Keratinocyte (primary cell): ENCODE measurements around the gene SGIP1. TPM values are rescaled to one million over a fixed set of nuclear protein-coding genes. Genes with fewer than 3 reads are reported as not detected.
"Not testable (repeated sequence)": the region's sequence is repeated elsewhere in the genome, so short reads cannot be mapped to it uniquely, and the experiment has no call there.

Experiments
- DNase-seq: peaks from one replicate; pipeline ENCODE4 v3.0.0-alpha.2; 2011; ENCODE audit warnings: low read depth, missing footprints, low spot score
- FAIRE-seq: peaks from 2 replicates; lab custom pipeline; 2011; peaks lifted over from hg19 to GRCh38; lab: Jason Lieb, UNC
- H2AFZ ChIP-seq: 2 replicates; pipeline ENCODE4 v1.6.0; 2012; ENCODE audit warnings: low read length, control low read depth, inconsistent platforms; ENCODE audit not compliant: control insufficient read depth
- H3K27ac ChIP-seq: 2 replicates; pipeline ENCODE4 v1.5.1; 2011; ENCODE audit warnings: low read length; ENCODE audit not compliant: control insufficient read depth, insufficient read depth
- H3K27me3 ChIP-seq: 3 replicates; pipeline ENCODE4 v1.6.0; 2011; ENCODE audit warnings: low read length; ENCODE audit not compliant: control insufficient read depth, insufficient read depth; ENCODE audit errors: extremely low read depth
- H3K36me3 ChIP-seq, 2 experiments: 2 replicates in 1 of 2; 3 replicates in 1 of 2; pipeline ENCODE4 v1.5.1; 2011; ENCODE audit warnings: low read length in 2 of 2, mild to moderate bottlenecking in 1 of 2; ENCODE audit not compliant: control insufficient read depth in 2 of 2, insufficient read depth in 2 of 2; ENCODE audit errors: extremely low read depth in 1 of 2
- H3K4me1 ChIP-seq: 3 replicates; pipeline ENCODE4 v1.5.1; 2011; ENCODE audit warnings: low read length; ENCODE audit not compliant: control insufficient read depth, insufficient read depth; ENCODE audit errors: extremely low read depth
- H3K4me2 ChIP-seq: 3 replicates; pipeline ENCODE4 v1.6.0; 2011; ENCODE audit warnings: low read depth, low read length; ENCODE audit not compliant: control insufficient read depth, insufficient read depth; ENCODE audit errors: extremely low read depth
- H3K4me3 ChIP-seq, 3 experiments: fragments of 200-600 bp in 1 of 3; sonication (generic) in 1 of 3; 2 replicates in 2 of 3; 3 replicates in 1 of 3; pipeline ENCODE4 v1.5.1; 2011 to 2016; ENCODE audit warnings: low read length in 3 of 3, mild to moderate bottlenecking in 3 of 3, control low read depth in 2 of 3, inconsistent platforms in 1 of 3, low read depth in 1 of 3, mixed read lengths in 1 of 3, mixed run types in 1 of 3, moderate library complexity in 1 of 3; ENCODE audit not compliant: control insufficient read depth in 2 of 3, insufficient read depth in 2 of 3; ENCODE audit errors: extremely low read depth in 1 of 3
- H3K79me2 ChIP-seq: 2 replicates; pipeline ENCODE4 v1.6.0; 2012; ENCODE audit warnings: low read length; ENCODE audit not compliant: control insufficient read depth, insufficient read depth
- H3K9ac ChIP-seq: 3 replicates; pipeline ENCODE4 v1.6.0; 2011; ENCODE audit warnings: low read length; ENCODE audit not compliant: control insufficient read depth, insufficient read depth; ENCODE audit errors: extremely low read depth
- H3K9me1 ChIP-seq: 3 replicates; pipeline ENCODE4 v1.6.0; 2011; ENCODE audit warnings: low read length; ENCODE audit not compliant: control insufficient read depth, insufficient read depth; ENCODE audit errors: extremely low read depth
- H3K9me3 ChIP-seq: 2 replicates; pipeline ENCODE4 v1.5.1; 2012; ENCODE audit warnings: low read depth, low read length; ENCODE audit not compliant: control insufficient read depth
- H4K20me1 ChIP-seq: 3 replicates; pipeline ENCODE4 v1.6.0; 2011; ENCODE audit warnings: low read length; ENCODE audit not compliant: control insufficient read depth, insufficient read depth; ENCODE audit errors: extremely low read depth
- EZH2 ChIP-seq: IDR thresholded peaks from one replicate; pipeline ENCODE4 v1.6.1; 2012; ENCODE audit warnings: inconsistent platforms, mild to moderate bottlenecking, low read length, moderate library complexity
- dilution Hi-C: fragments of 300-500 bp; cut with MboI; formaldehyde crosslinking; loops from one replicate; pipeline ENCODE4 v1.7.0; 2020; ENCODE audit warnings: low sequenced_read_pairs; ENCODE audit not compliant: extremely low pct_ligation_motif_present
- polyA plus RNA-seq, 5 experiments: library from polyadenylated mRNA; depleted of rRNA in 3 of 5; stranded (reverse) in 3 of 5; stranded (forward) in 1 of 5; unstranded in 1 of 5; fragments of >200 nt; gene quantifications; 1 replicate in 1 of 5; 2 replicates in 3 of 5; 3 replicates in 1 of 5; pipeline versions ENCODE4 v1.2.1 to v1.2.3, GENCODE V29; 2011 to 2012; ENCODE audit warnings: missing spikeins in 2 of 5, low read depth in 1 of 5, low replicate concordance in 1 of 5
- small RNA-seq, 3 experiments: library from RNA; depleted of rRNA; stranded (forward); fragments of <200 nt; gene quantifications; one replicate each; pipeline ENCODE3, GENCODE V24; 2012; ENCODE audit warnings: low read depth in 3 of 3, low replicate concordance in 1 of 3; ENCODE audit not compliant: insufficient read length in 3 of 3
- TF ChIP-seq, protein P1 (sequence below), 3 experiments: IDR thresholded peaks in 1 of 3; conservative IDR thresholded peaks in 1 of 3; optimal IDR thresholded peaks in 1 of 3; 2 replicates in 2 of 3; 3 replicates in 1 of 3; pipeline versions ENCODE3 to v1.5.1; 2011; ENCODE audit warnings: low read length in 3 of 3, mild to moderate bottlenecking in 3 of 3, moderate library complexity in 2 of 3, control low read depth in 1 of 3, inconsistent platforms in 1 of 3; ENCODE audit not compliant: insufficient read depth in 2 of 3; ENCODE audit errors: extremely low read depth in 1 of 3

The SGIP1 gene
- polyA plus RNA-seq, 1 donor (not counting 4 experiments of a cell fraction or from before 2014, with no cell fraction given), result 0.05 TPM

GRCh38 chr1:66791621-66792610 is 258.0 kb downstream of the SGIP1 start:
- no peaks in the 10 kb centered on the region for H3K36me3 ChIP-seq
- no peaks in the 10 kb centered on the region for H3K9me3 ChIP-seq
- peaks cover 6% of the 10 kb centered on the region for H3K4me1 ChIP-seq
- no peak overlapping the region for H3K4me3 ChIP-seq
- FAIRE-seq, result no peak
- no peak overlapping the region for H3K9ac ChIP-seq
- dilution Hi-C loops, result no loop called here
- no peak for DNase-seq
- no peaks in the 10 kb centered on the region for H3K27me3 ChIP-seq
- H3K4me2 ChIP-seq, result no peak overlapping the region
- H3K27ac ChIP-seq, result no peak overlapping the region
- no peaks in the 10 kb centered on the region for H3K79me2 ChIP-seq
- no peaks in the 10 kb centered on the region for H3K9me1 ChIP-seq
- no peak for TF ChIP-seq EZH2
- TF ChIP-seq, protein P1, sequence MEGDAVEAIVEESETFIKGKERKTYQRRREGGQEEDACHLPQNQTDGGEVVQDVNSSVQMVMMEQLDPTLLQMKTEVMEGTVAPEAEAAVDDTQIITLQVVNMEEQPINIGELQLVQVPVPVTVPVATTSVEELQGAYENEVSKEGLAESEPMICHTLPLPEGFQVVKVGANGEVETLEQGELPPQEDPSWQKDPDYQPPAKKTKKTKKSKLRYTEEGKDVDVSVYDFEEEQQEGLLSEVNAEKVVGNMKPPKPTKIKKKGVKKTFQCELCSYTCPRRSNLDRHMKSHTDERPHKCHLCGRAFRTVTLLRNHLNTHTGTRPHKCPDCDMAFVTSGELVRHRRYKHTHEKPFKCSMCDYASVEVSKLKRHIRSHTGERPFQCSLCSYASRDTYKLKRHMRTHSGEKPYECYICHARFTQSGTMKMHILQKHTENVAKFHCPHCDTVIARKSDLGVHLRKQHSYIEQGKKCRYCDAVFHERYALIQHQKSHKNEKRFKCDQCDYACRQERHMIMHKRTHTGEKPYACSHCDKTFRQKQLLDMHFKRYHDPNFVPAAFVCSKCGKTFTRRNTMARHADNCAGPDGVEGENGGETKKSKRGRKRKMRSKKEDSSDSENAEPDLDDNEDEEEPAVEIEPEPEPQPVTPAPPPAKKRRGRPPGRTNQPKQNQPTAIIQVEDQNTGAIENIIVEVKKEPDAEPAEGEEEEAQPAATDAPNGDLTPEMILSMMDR (optimal IDR thresholded peaks at IDR 0.05 in 1 of 3, IDR thresholded peaks at IDR 0.05 in 1 of 3, conservative IDR thresholded peaks at IDR 0.05 in 1 of 3; ENCODE audit: extremely low read depth in 1 of 3, insufficient read depth in 2 of 3, low read length in 3 of 3), result no peak
- no peaks in the 10 kb centered on the region for H4K20me1 ChIP-seq
- H2AFZ ChIP-seq, result no peak overlapping the region

- H3K4me3 ChIP-seq, H3K27ac ChIP-seq, H3K9me1 ChIP-seq, H3K4me1 ChIP-seq, H3K9me3 ChIP-seq, DNase-seq, FAIRE-seq, H2AFZ ChIP-seq, H3K79me2 ChIP-seq, H3K27me3 ChIP-seq, H3K9ac ChIP-seq, dilution Hi-C loops, H4K20me1 ChIP-seq, H3K4me2 ChIP-seq, H3K36me3 ChIP-seq: not testable (repeated sequence)
Measured at GRCh38 chr1:66795839-66796238, 261.9 kb downstream of the SGIP1 start.

Small RNAs within 50 kb of the gene (small RNA-seq; reads per million reads assigned to genes)
- gene MIR3117, result 0.07 to 0.50 (median 0.33) reads per million in 3 experiments

Other genes with a start within 250 kb of the SGIP1 start
- 0.02 TPM in 1 of 3 replicates, not detected in the others for gene DYNLT5, start 218.3 kb downstream of the SGIP1 start, polyA plus RNA-seq